ENCODE data around the gene DOCK3.
"Not testable (repeated sequence)": the region's sequence is repeated elsewhere in the genome, so short reads cannot be mapped to it uniquely, and the experiment has no call there.

DOCK3 gene

GRCh38 chr3:51099794-51100535 lies 425.2 kb downstream of the DOCK3 start:
- peak; percentile 40 for DNase-seq (ENCODE audit: low read depth)

GRCh38 chr3:51100536-51100851 lies 425.8 kb downstream of the DOCK3 start:
- no peak for DNase-seq (ENCODE audit: low read depth)

- no peak for DNase-seq (ENCODE audit: low read depth)
Measured at GRCh38 chr3:51102396-51102795, 427.7 kb downstream of the DOCK3 start.

GRCh38 chr3:51106242-51106876 lies 431.6 kb downstream of the DOCK3 start:
- no peak for DNase-seq (ENCODE audit: low read depth)

- no peak for DNase-seq (ENCODE audit: low read depth)
Measured at GRCh38 chr3:51110586-51110985, 435.9 kb downstream of the DOCK3 start.

GRCh38 chr3:51122944-51123343 lies 448.2 kb downstream of the DOCK3 start:
- no peak for DNase-seq (ENCODE audit: low read depth)

GRCh38 chr3:51123531-51123930 lies 448.8 kb downstream of the DOCK3 start:
- DNase-seq (ENCODE audit: low read depth) = no peak

- not testable (repeated sequence) for DNase-seq (ENCODE audit: low read depth)
Measured at GRCh38 chr3:51131607-51132006, 456.9 kb downstream of the DOCK3 start.

GRCh38 chr3:51137715-51138114 lies 463.0 kb downstream of the DOCK3 start:
- DNase-seq (ENCODE audit: low read depth) = no peak

- no peak for DNase-seq (ENCODE audit: low read depth)
Measured at GRCh38 chr3:51139616-51140015, 464.9 kb downstream of the DOCK3 start.

GRCh38 chr3:51141573-51141972 lies 466.8 kb downstream of the DOCK3 start:
- no peak for DNase-seq (ENCODE audit: low read depth)

GRCh38 chr3:51145811-51146585 lies 471.3 kb downstream of the DOCK3 start:
- no peak for DNase-seq (ENCODE audit: low read depth)

GRCh38 chr3:51146781-51147180 lies 472.1 kb downstream of the DOCK3 start:
- DNase-seq (ENCODE audit: low read depth) = no peak

- DNase-seq (ENCODE audit: low read depth) = no peak
Measured at GRCh38 chr3:51156147-51156546, 481.4 kb downstream of the DOCK3 start.

- DNase-seq (ENCODE audit: low read depth) = no peak
Measured at GRCh38 chr3:51163051-51163450, 488.3 kb downstream of the DOCK3 start.

GRCh38 chr3:51173518-51174271 lies 499.0 kb downstream of the DOCK3 start:
- no peak for DNase-seq (ENCODE audit: low read depth)

GRCh38 chr3:51176923-51177322 lies 502.2 kb downstream of the DOCK3 start:
- DNase-seq (ENCODE audit: low read depth) = no peak

GRCh38 chr3:51186446-51186845 lies 511.7 kb downstream of the DOCK3 start:
- not testable (repeated sequence) for DNase-seq (ENCODE audit: low read depth)

GRCh38 chr3:51190199-51190598 lies 515.5 kb downstream of the DOCK3 start:
- DNase-seq (ENCODE audit: low read depth) = no peak

GRCh38 chr3:51190827-51191226 lies 516.1 kb downstream of the DOCK3 start:
- DNase-seq (ENCODE audit: low read depth) = no peak

- no peak for DNase-seq (ENCODE audit: low read depth)
Measured at GRCh38 chr3:51191768-51192167, 517.0 kb downstream of the DOCK3 start.

- DNase-seq (ENCODE audit: low read depth) = no peak
Measured at GRCh38 chr3:51198477-51198876, 523.8 kb downstream of the DOCK3 start.

Data from GM04504 (cell line).